ENCODE data around the gene AFM.

AFM gene, protein sequence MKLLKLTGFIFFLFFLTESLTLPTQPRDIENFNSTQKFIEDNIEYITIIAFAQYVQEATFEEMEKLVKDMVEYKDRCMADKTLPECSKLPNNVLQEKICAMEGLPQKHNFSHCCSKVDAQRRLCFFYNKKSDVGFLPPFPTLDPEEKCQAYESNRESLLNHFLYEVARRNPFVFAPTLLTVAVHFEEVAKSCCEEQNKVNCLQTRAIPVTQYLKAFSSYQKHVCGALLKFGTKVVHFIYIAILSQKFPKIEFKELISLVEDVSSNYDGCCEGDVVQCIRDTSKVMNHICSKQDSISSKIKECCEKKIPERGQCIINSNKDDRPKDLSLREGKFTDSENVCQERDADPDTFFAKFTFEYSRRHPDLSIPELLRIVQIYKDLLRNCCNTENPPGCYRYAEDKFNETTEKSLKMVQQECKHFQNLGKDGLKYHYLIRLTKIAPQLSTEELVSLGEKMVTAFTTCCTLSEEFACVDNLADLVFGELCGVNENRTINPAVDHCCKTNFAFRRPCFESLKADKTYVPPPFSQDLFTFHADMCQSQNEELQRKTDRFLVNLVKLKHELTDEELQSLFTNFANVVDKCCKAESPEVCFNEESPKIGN

DNA sequence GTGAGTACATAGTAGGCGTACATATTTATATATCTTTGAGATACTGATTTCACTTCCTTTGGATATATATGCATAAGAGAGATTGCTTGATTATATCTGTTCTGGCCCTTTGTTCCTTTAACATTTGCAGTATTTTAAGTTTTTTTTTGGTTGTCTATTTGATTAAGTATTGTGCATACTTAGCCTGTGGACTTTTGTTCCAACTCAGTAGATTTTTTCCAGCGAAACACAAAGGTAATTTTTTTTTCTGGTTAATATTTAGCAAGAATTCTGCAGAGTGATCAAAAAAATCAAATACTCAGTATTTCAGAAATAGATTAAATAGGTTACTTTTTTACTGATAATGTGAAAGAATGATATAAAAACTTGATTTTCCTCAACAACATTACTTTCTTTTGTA, at the start of gene AFM:
AFM (plus strand) TSS at position 388 of the 400 bp plus-strand sequence. CDS start 31 bp downstream, outside the sequence.
- in situ Hi-C loops (cut with MboI; ENCODE audit: low sequenced_read_pairs): no loop called here

- in situ Hi-C loops (cut with MboI; ENCODE audit: low sequenced_read_pairs): no loop called here
Observed at GRCh38 chr4:73431813-73432168, 49.8 kb upstream of the AFM start.

DNA sequence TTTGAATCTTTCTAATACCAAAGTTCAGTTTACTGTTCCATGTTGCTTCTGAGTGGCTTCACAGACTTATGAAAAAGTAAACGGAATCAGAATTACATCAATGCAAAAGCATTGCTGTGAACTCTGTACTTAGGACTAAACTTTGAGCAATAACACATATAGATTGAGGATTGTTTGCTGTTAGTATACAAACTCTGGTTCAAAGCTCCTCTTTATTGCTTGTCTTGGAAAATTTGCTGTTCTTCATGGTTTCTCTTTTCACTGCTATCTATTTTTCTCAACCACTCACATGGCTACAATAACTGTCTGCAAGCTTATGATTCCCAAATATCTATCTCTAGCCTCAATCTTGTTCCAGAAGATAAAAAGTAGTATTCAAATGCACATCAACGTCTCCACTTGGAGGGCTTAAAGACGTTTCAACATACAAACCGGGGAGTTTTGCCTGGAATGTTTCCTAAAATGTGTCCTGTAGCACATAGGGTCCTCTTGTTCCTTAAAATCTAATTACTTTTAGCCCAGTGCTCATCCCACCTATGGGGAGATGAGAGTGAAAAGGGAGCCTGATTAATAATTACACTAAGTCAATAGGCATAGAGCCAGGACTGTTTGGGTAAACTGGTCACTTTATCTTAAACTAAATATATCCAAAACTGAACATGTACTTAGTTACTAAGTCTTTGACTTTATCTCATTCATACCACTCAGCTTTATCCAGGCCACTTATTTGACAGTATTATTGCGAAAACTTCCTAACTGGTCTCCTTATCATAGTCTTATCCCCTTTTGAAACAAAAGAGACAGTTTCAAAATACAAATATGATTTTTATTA, 49.2 kb upstream of the AFM start:
- in situ Hi-C loops (cut with MboI; ENCODE audit: low sequenced_read_pairs): no loop called here

GRCh38 chr4:73433140-73433539, 48.4 kb upstream of the AFM start:
- in situ Hi-C loops (cut with MboI; ENCODE audit: low sequenced_read_pairs): no loop called here

- in situ Hi-C loops (cut with MboI; ENCODE audit: low sequenced_read_pairs): no loop called here
Observed at GRCh38 chr4:73434311-73434710, 47.2 kb upstream of the AFM start.

DNA sequence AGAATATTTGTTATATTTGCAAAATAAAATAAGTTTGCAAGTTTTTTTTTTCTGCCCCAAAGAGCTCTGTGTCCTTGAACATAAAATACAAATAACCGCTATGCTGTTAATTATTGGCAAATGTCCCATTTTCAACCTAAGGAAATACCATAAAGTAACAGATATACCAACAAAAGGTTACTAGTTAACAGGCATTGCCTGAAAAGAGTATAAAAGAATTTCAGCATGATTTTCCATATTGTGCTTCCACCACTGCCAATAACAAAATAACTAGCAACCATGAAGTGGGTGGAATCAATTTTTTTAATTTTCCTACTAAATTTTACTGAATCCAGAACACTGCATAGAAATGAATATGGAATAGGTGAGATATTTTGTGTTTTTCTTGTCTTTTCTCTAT, 45.6 kb upstream of the AFM start, which contains the start of gene AFP:
AFP (plus strand) TSS at position 238 of the 400 bp plus-strand sequence; CDS start at position 280, 42 bp downstream.
- in situ Hi-C loops (cut with MboI; ENCODE audit: low sequenced_read_pairs): no loop called here

GRCh38 chr4:73436674-73437557, 44.6 kb upstream of the AFM start:
- in situ Hi-C loops (cut with MboI; ENCODE audit: low sequenced_read_pairs): no loop called here

- in situ Hi-C loops (cut with MboI; ENCODE audit: low sequenced_read_pairs): no loop called here
Observed at GRCh38 chr4:73437558-73437956, 44.0 kb upstream of the AFM start.

DNA sequence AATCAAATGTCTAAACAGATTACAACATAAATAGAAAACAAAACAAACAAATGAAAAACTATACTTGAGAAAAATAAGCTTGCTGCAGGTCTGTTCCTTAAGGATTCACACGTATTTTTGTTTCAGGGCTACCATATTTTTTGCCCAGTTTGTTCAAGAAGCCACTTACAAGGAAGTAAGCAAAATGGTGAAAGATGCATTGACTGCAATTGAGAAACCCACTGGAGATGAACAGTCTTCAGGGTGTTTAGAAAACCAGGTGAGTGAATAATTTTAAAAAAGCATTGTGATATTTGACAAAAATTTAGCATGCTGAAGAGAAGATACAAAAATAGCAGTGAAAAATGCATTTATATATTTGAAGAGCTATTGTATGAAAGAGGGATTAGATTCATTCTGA, 43.5 kb upstream of the AFM start:
- in situ Hi-C loops (cut with MboI; ENCODE audit: low sequenced_read_pairs): no loop called here

GRCh38 chr4:73438582-73439215, 42.8 kb upstream of the AFM start:
- in situ Hi-C loops (cut with MboI; ENCODE audit: low sequenced_read_pairs): no loop called here

DNA sequence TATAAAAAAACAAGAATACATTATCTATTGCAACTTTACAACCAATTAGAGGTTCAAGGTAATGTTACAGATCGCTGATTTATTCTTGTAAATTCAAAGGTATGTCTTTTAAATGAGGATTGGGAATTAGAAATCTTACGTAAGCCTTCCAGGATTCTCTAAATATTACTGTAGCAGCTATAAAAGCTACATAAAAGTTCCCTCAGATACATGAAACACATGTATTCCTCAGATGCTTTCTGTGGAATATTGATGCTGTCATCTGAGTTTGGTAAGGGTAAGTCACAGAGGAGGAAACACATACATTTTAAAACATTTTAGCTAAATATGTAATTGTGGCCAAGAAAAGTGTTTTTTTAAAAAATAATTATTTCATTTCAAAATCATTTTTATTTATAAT, 42.1 kb upstream of the AFM start:
- in situ Hi-C loops (cut with MboI; ENCODE audit: low sequenced_read_pairs): no loop called here

DNA sequence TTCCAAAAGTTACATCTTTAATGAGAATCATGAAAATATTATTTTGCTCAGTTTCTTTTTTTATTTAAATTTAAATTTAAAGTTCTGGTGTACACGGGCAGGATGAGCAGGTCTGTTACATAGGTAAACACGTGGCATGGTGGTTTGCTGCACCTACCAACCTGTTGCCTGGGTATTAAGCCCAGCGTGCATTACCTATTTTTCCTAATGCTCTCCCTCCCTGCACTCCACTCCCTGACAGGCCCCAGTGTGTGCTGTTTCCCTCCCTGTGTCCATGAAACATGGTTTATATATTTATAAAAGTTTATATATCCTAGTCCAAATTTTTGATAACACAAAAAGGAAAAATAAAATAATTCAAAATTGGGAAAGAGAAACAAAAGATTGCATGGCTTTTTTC, 41.6 kb upstream of the AFM start:
- in situ Hi-C loops (cut with MboI; ENCODE audit: low sequenced_read_pairs): no loop called here

GRCh38 chr4:73440653-73441052, 40.9 kb upstream of the AFM start:
- in situ Hi-C loops (cut with MboI; ENCODE audit: low sequenced_read_pairs): no loop called here

DNA sequence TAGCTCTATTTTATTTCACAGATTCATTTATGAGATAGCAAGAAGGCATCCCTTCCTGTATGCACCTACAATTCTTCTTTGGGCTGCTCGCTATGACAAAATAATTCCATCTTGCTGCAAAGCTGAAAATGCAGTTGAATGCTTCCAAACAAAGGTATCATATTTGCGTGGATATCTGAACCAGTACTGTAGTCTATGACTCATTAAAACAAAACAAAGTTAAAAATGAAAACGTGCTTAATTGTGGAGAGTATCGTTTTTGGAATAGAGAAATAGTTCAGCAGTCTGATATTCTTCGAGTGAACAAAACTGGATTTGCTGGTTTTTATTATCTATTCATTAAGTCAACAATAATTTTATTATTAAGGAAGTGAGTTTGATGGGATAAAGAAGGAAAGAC, 39.3 kb upstream of the AFM start:
- in situ Hi-C loops (cut with MboI; ENCODE audit: low sequenced_read_pairs): no loop called here

GRCh38 chr4:73443224-73443623, 38.3 kb upstream of the AFM start:
- in situ Hi-C loops (cut with MboI; ENCODE audit: low sequenced_read_pairs): no loop called here

DNA sequence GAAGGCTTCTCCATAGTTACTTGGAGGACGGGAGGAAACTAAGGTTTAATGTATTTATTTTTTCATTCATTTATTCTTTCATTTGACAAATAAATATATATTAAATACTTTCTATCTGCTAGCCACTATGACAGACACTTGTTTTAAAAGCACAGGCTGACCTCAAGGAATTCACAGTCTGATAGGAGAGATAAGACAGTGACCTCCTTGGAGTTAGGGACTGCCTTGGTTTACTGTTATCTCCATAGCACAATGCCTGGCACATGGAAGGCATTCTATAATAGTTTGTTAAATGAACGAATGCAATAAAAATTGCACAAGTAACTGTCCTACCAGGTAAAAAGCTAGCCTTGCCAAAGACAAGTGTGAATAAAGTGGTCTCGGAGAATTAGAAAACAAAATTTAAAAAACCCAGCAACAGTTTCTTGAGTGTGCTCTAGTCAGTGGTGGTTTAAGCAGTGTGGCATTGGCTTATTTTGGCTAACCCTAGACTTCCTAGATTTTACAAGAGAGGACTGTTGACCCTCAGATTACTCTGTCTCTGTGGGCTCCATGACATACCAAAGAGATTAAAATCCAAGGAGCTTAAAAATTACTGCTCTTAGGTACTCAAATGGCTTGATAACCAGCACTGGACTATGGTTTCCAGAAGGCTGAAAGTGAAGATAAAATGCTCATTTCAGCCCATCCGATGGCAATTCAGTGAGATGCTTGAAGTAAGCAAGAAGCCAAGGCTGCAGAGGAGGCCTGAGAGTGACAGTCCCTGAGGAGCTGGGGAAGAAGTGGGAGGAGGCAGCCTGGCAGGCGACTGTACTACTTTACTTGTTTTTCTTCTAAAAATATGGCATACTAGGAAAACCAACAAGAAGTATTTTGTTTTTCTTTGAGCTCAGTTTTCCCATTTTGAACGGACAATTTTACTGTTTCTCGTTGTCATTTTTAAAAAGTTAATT, 35.9 kb upstream of the AFM start:
- in situ Hi-C loops (cut with MboI; ENCODE audit: low sequenced_read_pairs): no loop called here

DNA sequence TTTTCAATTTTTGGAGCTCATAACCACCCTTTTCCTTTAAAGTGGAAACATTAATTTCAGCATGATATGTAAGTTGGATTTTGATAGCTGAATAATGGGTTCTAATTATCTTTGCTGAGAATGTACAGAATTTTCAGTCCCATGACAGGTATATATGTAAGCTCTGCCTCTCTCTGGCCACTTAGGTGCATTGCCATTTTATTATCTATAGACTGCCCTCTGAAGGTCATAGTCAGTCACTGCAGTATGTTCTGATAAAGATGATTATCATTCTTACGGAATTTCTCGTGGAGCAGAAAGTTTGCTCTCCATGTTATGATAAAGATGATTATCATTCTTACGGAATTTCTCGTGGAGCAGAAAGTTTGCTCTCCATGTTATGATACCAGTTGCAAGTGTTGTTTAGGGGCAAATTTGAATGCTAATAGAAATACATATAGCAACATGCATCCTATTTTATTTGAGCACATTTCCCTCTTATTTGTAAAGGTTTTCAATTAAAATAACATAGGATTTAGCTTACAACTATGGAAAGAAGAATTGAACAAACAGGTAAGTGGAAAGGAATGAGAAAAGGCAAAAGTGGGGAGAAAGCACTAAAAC, 35.1 kb upstream of the AFM start:
- in situ Hi-C loops (cut with MboI; ENCODE audit: low sequenced_read_pairs): no loop called here

DNA sequence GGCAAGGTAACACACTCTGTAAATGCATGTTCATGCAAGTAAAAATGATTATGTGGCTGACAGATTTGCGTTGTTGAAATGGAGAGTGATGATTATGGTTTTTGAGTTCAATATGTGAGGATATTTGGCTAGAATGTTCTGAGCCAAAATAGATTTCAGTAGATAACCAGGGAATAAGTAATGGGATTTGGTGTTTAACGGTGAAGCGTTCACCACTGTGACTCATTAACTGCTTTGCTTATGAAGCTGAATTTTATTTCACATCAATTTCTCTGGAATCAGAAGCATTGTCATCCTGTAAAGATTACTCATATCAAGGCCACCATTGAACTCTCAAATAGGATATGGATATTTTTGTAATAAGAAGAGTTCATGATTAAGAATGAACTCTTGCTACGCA, 33.9 kb upstream of the AFM start:
- in situ Hi-C loops (cut with MboI; ENCODE audit: low sequenced_read_pairs): no loop called here

Data from HL-60/S4 treated with phorbol 12-myristate 13-acetate at 8.2 ng/mL for 4 days and 3 days (cell line).